Measurements from ENCODE around the gene IP6K1. TPM values are rescaled to one million over a fixed set of nuclear protein-coding genes. Genes with fewer than 3 reads are reported as not detected.
A peak's percentile ranks its signal among the peaks of the same experiment; 100 is the strongest.

Gene IP6K1
- total RNA-seq, 1 donor from 2014 or later: 63.3 TPM

DNA sequence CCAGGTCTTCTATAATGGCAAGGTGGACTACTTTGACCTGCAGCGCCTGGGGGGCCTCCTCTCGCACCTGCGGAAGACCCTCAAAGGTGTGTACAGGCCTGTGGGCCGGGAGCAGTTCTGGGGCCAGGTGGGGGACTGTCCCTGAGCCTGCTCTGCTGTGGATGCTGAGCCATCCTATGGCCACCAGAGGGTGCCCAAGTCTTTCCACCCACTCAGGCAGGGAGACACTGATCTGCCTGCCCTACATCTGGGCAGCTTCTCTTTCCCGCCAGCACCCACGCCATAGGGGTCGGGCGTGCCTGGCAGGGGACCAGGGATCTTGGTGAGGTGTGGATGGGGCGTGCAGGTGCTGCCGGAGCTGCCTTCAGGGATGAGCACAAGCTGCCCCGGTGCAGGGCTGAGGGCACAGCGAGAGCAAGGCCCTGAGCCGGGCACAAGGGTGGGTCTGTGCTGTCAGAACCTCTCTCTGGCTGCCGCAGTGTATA, 82.9 kb downstream of the IP6K1 start:
- Mint-ChIP-seq H3K4me3 (peak overlapping the region; percentile 61), H3K4me1 (no peaks in the 10 kb centered on the region), H3K9me3 (no peaks in the 10 kb centered on the region), H3K36me3 (ENCODE audit: low read depth) (no peaks in the 10 kb centered on the region), H3K27me3 (ENCODE audit: low read depth) (no peaks in the 10 kb centered on the region), H3K27ac (ENCODE audit: unreplicated experiment) (no peak overlapping the region)
- peak; percentile 61 for DNase-seq (ENCODE audit: low read depth, low spot score)
- TF ChIP-seq, protein P1, sequence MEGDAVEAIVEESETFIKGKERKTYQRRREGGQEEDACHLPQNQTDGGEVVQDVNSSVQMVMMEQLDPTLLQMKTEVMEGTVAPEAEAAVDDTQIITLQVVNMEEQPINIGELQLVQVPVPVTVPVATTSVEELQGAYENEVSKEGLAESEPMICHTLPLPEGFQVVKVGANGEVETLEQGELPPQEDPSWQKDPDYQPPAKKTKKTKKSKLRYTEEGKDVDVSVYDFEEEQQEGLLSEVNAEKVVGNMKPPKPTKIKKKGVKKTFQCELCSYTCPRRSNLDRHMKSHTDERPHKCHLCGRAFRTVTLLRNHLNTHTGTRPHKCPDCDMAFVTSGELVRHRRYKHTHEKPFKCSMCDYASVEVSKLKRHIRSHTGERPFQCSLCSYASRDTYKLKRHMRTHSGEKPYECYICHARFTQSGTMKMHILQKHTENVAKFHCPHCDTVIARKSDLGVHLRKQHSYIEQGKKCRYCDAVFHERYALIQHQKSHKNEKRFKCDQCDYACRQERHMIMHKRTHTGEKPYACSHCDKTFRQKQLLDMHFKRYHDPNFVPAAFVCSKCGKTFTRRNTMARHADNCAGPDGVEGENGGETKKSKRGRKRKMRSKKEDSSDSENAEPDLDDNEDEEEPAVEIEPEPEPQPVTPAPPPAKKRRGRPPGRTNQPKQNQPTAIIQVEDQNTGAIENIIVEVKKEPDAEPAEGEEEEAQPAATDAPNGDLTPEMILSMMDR (conservative IDR thresholded peaks at IDR 0.05): peak; percentile 87

DNA sequence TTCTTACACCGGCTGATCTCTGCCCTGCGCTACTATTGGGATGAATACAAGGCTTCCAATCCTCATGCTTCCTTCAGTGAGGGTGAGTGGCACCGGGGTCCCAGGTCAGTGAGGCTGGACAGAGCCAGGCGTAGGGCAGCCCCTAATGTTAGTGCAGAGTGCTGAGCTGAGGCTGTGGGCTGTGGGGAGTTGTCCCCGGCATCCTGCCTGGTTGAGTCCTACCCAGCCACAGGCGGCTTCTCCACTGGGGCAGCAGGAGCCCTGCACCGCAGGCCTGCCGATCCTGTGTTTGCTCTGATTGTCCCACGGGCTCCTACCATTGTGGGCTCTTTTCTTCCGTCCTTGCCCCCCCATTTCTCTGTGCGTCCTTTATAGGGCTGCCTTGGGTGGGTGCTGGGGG, 83.7 kb downstream of the IP6K1 start:
- TF ChIP-seq, protein P1 (conservative IDR thresholded peaks at IDR 0.05): no peak
- H3K4me3 Mint-ChIP-seq: no peak overlapping the region
- no peak for DNase-seq (ENCODE audit: low read depth, low spot score)
- no peaks in the 10 kb centered on the region for H3K4me1 Mint-ChIP-seq
- no peaks in the 10 kb centered on the region for H3K36me3 Mint-ChIP-seq (ENCODE audit: low read depth)
- H3K9me3 Mint-ChIP-seq: no peaks in the 10 kb centered on the region
- H3K27ac Mint-ChIP-seq (ENCODE audit: unreplicated experiment): no peak overlapping the region
- H3K27me3 Mint-ChIP-seq (ENCODE audit: low read depth): no peaks in the 10 kb centered on the region

DNA sequence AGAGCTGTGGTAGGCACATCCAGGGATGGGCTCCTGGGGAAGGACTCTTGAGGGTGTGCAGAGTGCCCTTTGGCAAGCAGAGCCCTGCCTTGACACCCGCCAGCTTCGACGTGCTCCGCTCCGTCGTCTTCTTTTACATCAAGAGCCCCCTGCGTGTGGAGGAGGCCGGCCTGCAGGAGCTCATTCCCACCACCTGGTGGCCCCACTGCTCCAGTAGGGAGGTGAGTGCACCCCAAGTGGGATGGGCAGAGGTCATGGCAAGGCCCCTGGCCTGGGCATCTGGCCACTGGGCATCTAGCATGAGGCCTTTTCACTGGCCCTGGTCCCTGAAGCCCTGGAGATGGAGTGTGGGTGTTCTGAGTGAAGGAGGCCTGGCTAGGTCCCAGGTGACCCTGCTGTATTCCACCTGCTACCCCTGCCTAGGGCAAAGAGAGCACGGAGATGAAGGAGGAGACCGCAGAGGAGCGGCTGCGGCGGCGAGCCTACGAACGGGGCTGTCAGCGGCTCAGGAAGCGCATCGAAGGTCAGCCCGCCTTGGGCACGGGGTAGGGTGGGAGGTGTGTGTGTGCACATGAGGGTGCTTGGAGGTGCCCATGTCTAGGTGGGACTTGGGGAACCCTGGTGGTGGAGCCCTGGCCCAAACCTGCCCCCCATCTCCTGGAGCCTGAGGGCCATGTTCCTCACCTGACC, 84.8 kb downstream of the IP6K1 start:
- TF ChIP-seq, protein P1 (conservative IDR thresholded peaks at IDR 0.05): peak; percentile 44
- Mint-ChIP-seq H3K9me3 (no peaks in the 10 kb centered on the region), H3K4me3 (no peak overlapping the region), H3K27ac (ENCODE audit: unreplicated experiment) (no peak overlapping the region), H3K27me3 (ENCODE audit: low read depth) (no peaks in the 10 kb centered on the region), H3K4me1 (no peaks in the 10 kb centered on the region), H3K36me3 (ENCODE audit: low read depth) (no peaks in the 10 kb centered on the region)
- DNase-seq (ENCODE audit: low read depth, low spot score): no peak

DNA sequence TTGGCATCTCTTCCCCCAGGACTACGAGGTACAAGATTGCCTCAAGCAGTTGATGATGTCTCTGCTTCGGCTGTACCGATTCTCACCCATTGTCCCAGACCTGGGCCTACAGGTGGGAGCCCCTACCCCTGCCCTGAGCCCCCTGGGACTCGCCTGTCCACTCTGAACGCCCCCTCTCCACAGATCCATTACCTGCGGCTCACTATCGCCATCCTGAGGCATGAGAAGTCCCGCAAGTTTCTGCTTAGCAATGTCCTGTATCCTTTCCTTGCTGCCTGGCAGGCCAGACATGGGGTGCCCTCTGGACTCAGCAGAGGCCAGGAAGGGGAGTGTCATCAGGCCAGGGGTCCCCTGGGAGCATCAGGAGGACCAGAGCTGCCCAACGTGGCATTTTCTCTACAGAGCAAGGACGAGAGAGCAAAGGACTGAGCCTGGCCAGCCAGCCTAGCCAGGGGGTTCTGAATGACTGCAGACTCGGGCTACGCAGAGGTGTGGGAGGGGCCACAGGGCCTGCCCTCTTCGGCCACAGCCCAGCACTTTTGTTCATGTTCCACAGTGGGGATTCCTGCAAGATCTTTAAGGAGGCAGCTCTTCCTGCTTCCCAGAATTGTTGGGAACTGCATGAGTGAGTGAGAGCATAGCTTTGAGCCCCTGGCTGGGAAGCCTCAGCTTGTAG, 85.8 kb downstream of the IP6K1 start:
- Mint-ChIP-seq H3K4me3 (no peak overlapping the region), H3K27ac (ENCODE audit: unreplicated experiment) (no peak overlapping the region), H3K9me3 (no peaks in the 10 kb centered on the region), H3K27me3 (ENCODE audit: low read depth) (no peaks in the 10 kb centered on the region), H3K4me1 (no peaks in the 10 kb centered on the region), H3K36me3 (ENCODE audit: low read depth) (no peaks in the 10 kb centered on the region)
- TF ChIP-seq, protein P1 (conservative IDR thresholded peaks at IDR 0.05): no peak
- no peak for DNase-seq (ENCODE audit: low read depth, low spot score)

DNA sequence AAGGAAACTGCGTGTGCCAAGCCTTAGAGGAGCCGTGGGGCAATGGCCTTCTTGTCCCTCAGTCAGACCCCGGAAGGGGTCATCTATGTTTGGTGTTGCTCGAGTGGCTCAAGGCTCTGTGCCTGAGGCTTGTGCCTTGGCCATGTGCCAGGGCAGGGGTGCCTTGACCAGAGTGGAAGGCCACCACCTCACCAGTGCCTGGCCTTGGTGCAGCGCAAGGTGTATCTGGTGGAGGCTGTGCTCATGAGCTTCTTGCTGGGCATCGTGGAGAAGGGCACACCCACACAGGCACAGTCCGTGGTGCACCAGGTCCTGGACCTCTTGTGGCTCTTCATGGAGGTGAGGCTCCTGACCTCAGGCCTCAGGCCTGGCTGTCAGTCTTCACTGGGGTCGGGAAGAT, 86.3 kb downstream of the IP6K1 start:
- no peaks in the 10 kb centered on the region for H3K36me3 Mint-ChIP-seq (ENCODE audit: low read depth)
- no peaks in the 10 kb centered on the region for H3K27me3 Mint-ChIP-seq (ENCODE audit: low read depth)
- no peaks in the 10 kb centered on the region for H3K4me1 Mint-ChIP-seq
- DNase-seq (ENCODE audit: low read depth, low spot score): no peak
- H3K4me3 Mint-ChIP-seq: no peak overlapping the region
- TF ChIP-seq, protein P1 (conservative IDR thresholded peaks at IDR 0.05): no peak
- no peaks in the 10 kb centered on the region for H3K9me3 Mint-ChIP-seq
- no peak overlapping the region for H3K27ac Mint-ChIP-seq (ENCODE audit: unreplicated experiment)
